Kidney (tissue), 14 donors: ENCODE data around the gene RHD. TPM values are rescaled to one million over a fixed set of nuclear protein-coding genes. Genes with fewer than 3 reads are reported as not detected.
"Not testable (repeated sequence)": the region's sequence is repeated elsewhere in the genome, so short reads cannot be mapped to it uniquely, and the experiment has no call there.

ENCODE experiments used
- DNase-seq, 5 donors: peaks; one replicate each; pipeline ENCODE4 v3.0.0-alpha.2; 2013 to 2020
- FAIRE-seq: peaks from 2 replicates; lab custom pipeline; 2012; peaks lifted over from hg19 to GRCh38; lab: Jason Lieb, UNC
- H3K27ac ChIP-seq, 2 donors: one replicate each; pipeline ENCODE4 v1.7.0; 2013; ENCODE audit warnings: low read depth in 2 of 2, low read length in 2 of 2, inconsistent platforms in 1 of 2
- H3K27me3 ChIP-seq: one replicate; pipeline ENCODE4 v1.7.1; 2013; ENCODE audit warnings: low read length, inconsistent platforms; ENCODE audit not compliant: control insufficient read depth, insufficient read depth
- H3K36me3 ChIP-seq, 3 donors: one replicate each; pipeline versions ENCODE4 v1.7.0 to v1.7.1; 2013; ENCODE audit warnings: low read length in 3 of 3, control low read depth in 1 of 3, inconsistent platforms in 1 of 3; ENCODE audit not compliant: insufficient read depth in 3 of 3, control insufficient read depth in 2 of 3
- H3K4me1 ChIP-seq, 3 donors: one replicate each; pipeline versions ENCODE4 v1.7.0 to v1.7.1; 2013; ENCODE audit warnings: low read length in 3 of 3, inconsistent platforms in 1 of 3, low read depth in 1 of 3; ENCODE audit not compliant: control insufficient read depth in 2 of 3, insufficient read depth in 2 of 3
- H3K4me3 ChIP-seq, 3 donors: one replicate each; pipeline versions ENCODE4 v1.7.0 to v1.8.1; 2013; ENCODE audit warnings: low read length in 3 of 3, control low read depth in 1 of 3, inconsistent platforms in 1 of 3
- H3K9ac ChIP-seq, 3 donors: one replicate each; pipeline versions ENCODE4 v1.7.0 to v1.7.1; 2013; ENCODE audit warnings: low read length in 3 of 3, control low read depth in 1 of 3, inconsistent platforms in 1 of 3
- H3K9me3 ChIP-seq, 3 donors: one replicate each; pipeline versions ENCODE4 v1.7.0 to v1.7.1; 2013; ENCODE audit warnings: low read length in 3 of 3, control low read depth in 1 of 3, inconsistent platforms in 1 of 3; ENCODE audit not compliant: control insufficient read depth in 2 of 3, insufficient read depth in 1 of 3
- CTCF ChIP-seq: IDR thresholded peaks from 3 replicates; pipeline ENCODE4 v1.5.1; 2012; ENCODE audit warnings: mild to moderate bottlenecking, moderate library complexity, borderline replicate concordance; ENCODE audit not compliant: insufficient read depth; ENCODE audit errors: extremely low read depth
- intact Hi-C: fragments of 100-400 bp; cut with DNase I; formaldehyde crosslinking; loops from one replicate; pipeline ENCODE4 v1.11.1; 2022
- polyA plus RNA-seq: library from polyadenylated mRNA; stranded (reverse); fragments of 350-450 nt; fragmentation: Illumina TruSeq; extraction: RNeasy Lipid Tissue Mini Kit (QIAGEN cat#74804); gene quantifications from one replicate; pipeline ENCODE4 v1.2.3, GENCODE V29; 2014; ENCODE audit warnings: low read depth, low replicate concordance; ENCODE audit not compliant: insufficient read depth
- total RNA-seq: library from RNA; stranded (reverse); fragmentation: NEBNext Ultra II Directional; extraction: Animal tissue kit (Norgen Biotek cat#: 25700); gene quantifications from one replicate; pipeline ENCODE4 v1.2.1, GENCODE V29; 2021
- donor health status: control.
- donor health status: control.
- donor health status: control.
- donor health status: control.
- donor health status: control.
- donor health status: DM: yes; HTN: yes; CAD: no.
- donor health status: Normal renal cell carcinoma (clear cell type).

RHD gene
- total and polyA plus RNA-seq, 2 donors from 2014 or later: not detected

GRCh38 chr1:25328791-25329185 is 56.5 kb downstream of the RHD start:
- H3K27ac ChIP-seq, H3K9ac ChIP-seq, H3K4me3 ChIP-seq, H3K27me3 ChIP-seq, DNase-seq, intact Hi-C loops, H3K9me3 ChIP-seq, H3K4me1 ChIP-seq, FAIRE-seq, H3K36me3 ChIP-seq: not testable (repeated sequence)

GRCh38 chr1:25329336-25329735 is 57.0 kb downstream of the RHD start:
- H3K27ac ChIP-seq, FAIRE-seq, H3K36me3 ChIP-seq, H3K27me3 ChIP-seq, H3K9me3 ChIP-seq, DNase-seq, H3K9ac ChIP-seq, intact Hi-C loops, H3K4me3 ChIP-seq, H3K4me1 ChIP-seq: not testable (repeated sequence)

- H3K9ac ChIP-seq, H3K27ac ChIP-seq, FAIRE-seq, intact Hi-C loops, H3K27me3 ChIP-seq, H3K36me3 ChIP-seq, H3K4me3 ChIP-seq, H3K4me1 ChIP-seq, H3K9me3 ChIP-seq: not testable (repeated sequence)
- peak in 1 of 5 donors; percentile 34 for DNase-seq
These were observed 57.6 kb downstream of the RHD start for GRCh38 chr1:25329950-25330349.

GRCh38 chr1:25336922-25337354 is 64.6 kb downstream of the RHD start:
- H3K27me3 ChIP-seq, H3K4me1 ChIP-seq, FAIRE-seq, H3K36me3 ChIP-seq, H3K9me3 ChIP-seq, intact Hi-C loops, H3K27ac ChIP-seq: not testable (repeated sequence)
- peak; percentile 8 for TF ChIP-seq CTCF
- peak in 3 of 5 donors; percentile 13 to 78 (median 13) for DNase-seq
- Histone ChIP-seq H3K4me3 (peak overlapping the region; percentile 76 to 92 (median 88)), H3K9ac (peak overlapping the region; percentile 40 to 79 (median 48))

GRCh38 chr1:25337483-25338187 is 65.3 kb downstream of the RHD start:
- H3K4me1 ChIP-seq, H3K9me3 ChIP-seq, FAIRE-seq, intact Hi-C loops, H3K36me3 ChIP-seq, H3K27me3 ChIP-seq: not testable (repeated sequence)
- peak overlapping the region; percentile 56 to 88 (median 70) for H3K4me3 ChIP-seq
- peak; percentile 8 to 69 (median 15) for DNase-seq
- peak overlapping the region; percentile 57 to 94 for H3K27ac ChIP-seq
- peak overlapping the region in 1 of 3 donors; percentile 88 for H3K9ac ChIP-seq
